Naive B cell (primary cell): ENCODE measurements around the gene MOV10L1. TPM values are rescaled to one million over a fixed set of nuclear protein-coding genes. Genes with fewer than 3 reads are reported as not detected.

Experiments
- ATAC-seq, 2 donors: fragments of 150-1000 bp; cut with Tn5 transposase; 2 replicates each; pipeline ENCODE4 v1.10.0; 2021; ENCODE audit warnings: low read depth in 2 of 2, mild to moderate bottlenecking in 2 of 2, moderate library complexity in 2 of 2
- DNase-seq: peaks from one replicate; pipeline ENCODE4 v3.0.0; 2022
- H3K27ac Mint-ChIP-seq, 6 donors: one replicate each; pipeline ENCODE4 v1.8.0; 2020 to 2022; ENCODE audit warnings: mild to moderate bottlenecking in 6 of 6, mixed read lengths in 6 of 6, moderate library complexity in 5 of 6, inconsistent platforms in 2 of 6
- H3K27me3 Mint-ChIP-seq, 3 donors: one replicate each; pipeline ENCODE4 v1.8.0; 2021 to 2022; ENCODE audit warnings: mixed read lengths in 3 of 3, mild to moderate bottlenecking in 1 of 3
- H3K36me3 Mint-ChIP-seq, 2 donors: one replicate each; pipeline ENCODE4 v1.8.0; 2020 to 2022; ENCODE audit warnings: mixed read lengths in 2 of 2, inconsistent platforms in 1 of 2, mild to moderate bottlenecking in 1 of 2
- H3K4me1 Mint-ChIP-seq, 3 donors: one replicate each; pipeline ENCODE4 v1.8.0; 2020 to 2022; ENCODE audit warnings: mixed read lengths in 3 of 3, inconsistent platforms in 1 of 3, mild to moderate bottlenecking in 1 of 3, moderate library complexity in 1 of 3
- H3K4me3 Mint-ChIP-seq, 8 donors: one replicate each; pipeline ENCODE4 v1.8.0; 2020 to 2022; ENCODE audit warnings: mild to moderate bottlenecking in 8 of 8, mixed read lengths in 8 of 8, moderate library complexity in 8 of 8, inconsistent platforms in 2 of 8
- H3K9me3 Mint-ChIP-seq, 7 donors: one replicate each; pipeline ENCODE4 v1.8.0; 2020 to 2022; ENCODE audit warnings: mixed read lengths in 7 of 7, mild to moderate bottlenecking in 5 of 7, inconsistent platforms in 2 of 7, moderate library complexity in 1 of 7
- polyA plus RNA-seq, 6 donors: library from polyadenylated mRNA; unstranded; fragments of 300-500 nt; fragmentation: Illumina TruSeq; gene quantifications; one replicate each; pipeline ENCODE4 v1.2.3, GENCODE V29; 2021; ENCODE audit warnings: low read depth in 6 of 6

The MOV10L1 gene
- polyA plus RNA-seq, 6 donors from 2014 or later = not detected

- DNase-seq (no peak), ATAC-seq (no peak)
- H3K4me3 Mint-ChIP-seq = no peak overlapping the region
- H3K9me3 Mint-ChIP-seq = peaks cover 3 to 20% (median 8%) of the 10 kb centered on the region in 7 donors
- H3K27me3 Mint-ChIP-seq = peaks cover 23 to 56% (median 36%) of the 10 kb centered on the region in 3 donors
- no peaks in the 10 kb centered on the region for H3K36me3 Mint-ChIP-seq
- H3K4me1 Mint-ChIP-seq = peaks cover 0 to 8% (median 7%) of the 10 kb centered on the region in 3 donors
- no peak overlapping the region for H3K27ac Mint-ChIP-seq
These were observed 37.9 kb upstream of the MOV10L1 start for GRCh38 chr22:50051930-50052329.

- Mint-ChIP-seq H3K27me3 (peaks cover 24 to 67% (median 47%) of the 10 kb centered on the region in 3 donors), H3K27ac (peak overlapping the region in 1 of 6 donors; percentile 11), H3K9me3 (peaks cover 3 to 20% (median 8%) of the 10 kb centered on the region in 7 donors), H3K36me3 (no peaks in the 10 kb centered on the region), H3K4me1 (peaks cover 3 to 12% (median 8%) of the 10 kb centered on the region in 3 donors), H3K4me3 (no peak overlapping the region)
- ATAC-seq (peak in 1 of 2 donors; percentile 16), DNase-seq (no peak)
These were observed 35.9 kb upstream of the MOV10L1 start for GRCh38 chr22:50053861-50054260.

GRCh38 chr22:50056214-50056972, 33.4 kb upstream of the MOV10L1 start:
- Mint-ChIP-seq H3K36me3 (no peaks in the 10 kb centered on the region), H3K4me1 (peaks cover 3 to 12% (median 9%) of the 10 kb centered on the region in 3 donors), H3K9me3 (peaks cover 3 to 20% (median 8%) of the 10 kb centered on the region in 7 donors), H3K27me3 (peaks cover 22 to 79% (median 54%) of the 10 kb centered on the region in 3 donors), H3K4me3 (peak overlapping the region in 1 of 8 donors; percentile 59), H3K27ac (no peak overlapping the region)
- DNase-seq = no peak
- ATAC-seq = no peak

- no peaks in the 10 kb centered on the region for H3K36me3 Mint-ChIP-seq
- H3K27ac Mint-ChIP-seq = no peak overlapping the region
- peak overlapping the region in 3 of 8 donors; percentile 36 to 72 (median 43) for H3K4me3 Mint-ChIP-seq
- ATAC-seq = no peak
- peaks cover 3 to 12% (median 9%) of the 10 kb centered on the region in 3 donors for H3K4me1 Mint-ChIP-seq
- H3K9me3 Mint-ChIP-seq = peaks cover 3 to 16% (median 7%) of the 10 kb centered on the region in 7 donors
- DNase-seq = no peak
- H3K27me3 Mint-ChIP-seq = peaks cover 16 to 76% (median 53%) of the 10 kb centered on the region in 3 donors
These were observed 32.3 kb upstream of the MOV10L1 start for GRCh38 chr22:50057278-50058060.

- DNase-seq (no peak), ATAC-seq (peak; percentile 12 to 40)
- H3K4me3 Mint-ChIP-seq = peak within 1 kb of the TSS in 4 of 8 donors; percentile 5 to 72 (median 40)
- H3K36me3 Mint-ChIP-seq = no peaks in the 10 kb centered on the region
- H3K9me3 Mint-ChIP-seq = peaks cover 3 to 9% (median 6%) of the 10 kb centered on the region in 7 donors
- H3K4me1 Mint-ChIP-seq = peaks cover 3 to 12% (median 9%) of the 10 kb centered on the region in 3 donors
- no peak within 1 kb of the TSS for H3K27ac Mint-ChIP-seq
- H3K27me3 Mint-ChIP-seq = peaks cover 16 to 82% (median 53%) of the 10 kb centered on the region in 3 donors
These were observed 31.5 kb upstream of the MOV10L1 start, which contains the start of gene TTLL8 for GRCh38 chr22:50058061-50058905. Gene TTLL8 (minus strand): TSS chr22:50058298.

GRCh38 chr22:50058906-50059880, 30.6 kb upstream of the MOV10L1 start:
- Mint-ChIP-seq H3K4me3 (peak overlapping the region in 2 of 8 donors; percentile 38 to 51), H3K27me3 (peaks cover 9 to 76% (median 46%) of the 10 kb centered on the region in 3 donors)

GRCh38 chr22:50059881-50060262, 29.9 kb upstream of the MOV10L1 start:
- Mint-ChIP-seq H3K4me1 (peaks cover 2 to 5% (median 3%) of the 10 kb centered on the region in 3 donors), H3K27me3 (peaks cover 9 to 74% (median 45%) of the 10 kb centered on the region in 3 donors), H3K9me3 (peaks cover 0 to 2% (median 0%) of the 10 kb centered on the region in 7 donors), H3K4me3 (peak overlapping the region in 3 of 8 donors; percentile 12 to 51 (median 38)), H3K36me3 (no peaks in the 10 kb centered on the region), H3K27ac (no peak overlapping the region)
- no peak for DNase-seq
- no peak for ATAC-seq

More at GRCh38 chr22:50058906-50059880, 30.6 kb upstream of the MOV10L1 start:
- Mint-ChIP-seq H3K9me3 (peaks cover 0 to 2% (median 0%) of the 10 kb centered on the region in 7 donors), H3K4me1 (peaks cover 2 to 6% (median 3%) of the 10 kb centered on the region in 3 donors), H3K36me3 (no peaks in the 10 kb centered on the region), H3K27ac (no peak overlapping the region)
- ATAC-seq (no peak), DNase-seq (no peak)

GRCh38 chr22:50060441-50061140, 29.2 kb upstream of the MOV10L1 start:
- peaks cover 2 to 5% (median 3%) of the 10 kb centered on the region in 3 donors for H3K4me1 Mint-ChIP-seq
- no peaks in the 10 kb centered on the region for H3K9me3 Mint-ChIP-seq
- ATAC-seq = no peak
- no peak overlapping the region for H3K27ac Mint-ChIP-seq
- H3K27me3 Mint-ChIP-seq = peaks cover 9 to 67% (median 40%) of the 10 kb centered on the region in 3 donors
- H3K36me3 Mint-ChIP-seq = no peaks in the 10 kb centered on the region
- H3K4me3 Mint-ChIP-seq = no peak overlapping the region
- no peak for DNase-seq

- no peak overlapping the region for H3K4me3 Mint-ChIP-seq
- peaks cover 2 to 5% (median 3%) of the 10 kb centered on the region in 3 donors for H3K4me1 Mint-ChIP-seq
- DNase-seq (no peak), ATAC-seq (no peak)
- peaks cover 9 to 61% (median 33%) of the 10 kb centered on the region in 3 donors for H3K27me3 Mint-ChIP-seq
- no peaks in the 10 kb centered on the region for H3K36me3 Mint-ChIP-seq
- H3K9me3 Mint-ChIP-seq = no peaks in the 10 kb centered on the region
- no peak overlapping the region for H3K27ac Mint-ChIP-seq
These were observed 28.5 kb upstream of the MOV10L1 start for GRCh38 chr22:50061141-50061823.

GRCh38 chr22:50061824-50062355, 27.9 kb upstream of the MOV10L1 start:
- H3K4me3 Mint-ChIP-seq = no peak overlapping the region
- H3K27me3 Mint-ChIP-seq = peaks cover 9 to 55% (median 27%) of the 10 kb centered on the region in 3 donors
- peak overlapping the region in 1 of 6 donors; percentile 47 for H3K27ac Mint-ChIP-seq
- peaks cover 2 to 5% (median 3%) of the 10 kb centered on the region in 3 donors for H3K4me1 Mint-ChIP-seq
- H3K36me3 Mint-ChIP-seq = no peaks in the 10 kb centered on the region
- no peak for DNase-seq
- ATAC-seq = no peak
- no peaks in the 10 kb centered on the region for H3K9me3 Mint-ChIP-seq
